IPS-15b (cell line): ENCODE results near the gene BNC2.

Experiments
- H3K27me3 ChIP-seq: one replicate; pipeline ENCODE4 v1.6.1; 2013; ENCODE audit warnings: low read length; ENCODE audit not compliant: control insufficient read depth, insufficient read depth
- H3K36me3 ChIP-seq: one replicate; pipeline ENCODE4 v1.6.1; 2013; ENCODE audit warnings: low read length; ENCODE audit not compliant: control insufficient read depth, insufficient read depth
- H3K4me1 ChIP-seq: one replicate; pipeline ENCODE4 v1.6.1; 2013; ENCODE audit warnings: mild to moderate bottlenecking, low read length; ENCODE audit not compliant: control insufficient read depth, insufficient read depth
- H3K4me3 ChIP-seq: one replicate; pipeline ENCODE4 v1.5.1; 2013; ENCODE audit warnings: low read depth, low read length
- H3K9ac ChIP-seq: one replicate; pipeline ENCODE4 v1.6.1; 2013; ENCODE audit warnings: low read depth, mild to moderate bottlenecking, low read length
- H3K9me3 ChIP-seq: one replicate; pipeline ENCODE4 v1.6.1; 2013; ENCODE audit warnings: mild to moderate bottlenecking, low read length; ENCODE audit not compliant: control insufficient read depth, insufficient read depth

Gene BNC2

GRCh38 chr9:16521868-16522411 is 348.5 kb downstream of the BNC2 start:
- Histone ChIP-seq H3K4me1 (peaks cover 29% of the 10 kb centered on the region), H3K9ac (no peak overlapping the region), H3K4me3 (no peak overlapping the region), H3K27me3 (no peaks in the 10 kb centered on the region), H3K36me3 (no peaks in the 10 kb centered on the region), H3K9me3 (no peaks in the 10 kb centered on the region)

GRCh38 chr9:16519001-16519400 is 351.5 kb downstream of the BNC2 start:
- no peaks in the 10 kb centered on the region for H3K9me3 ChIP-seq
- peaks cover 39% of the 10 kb centered on the region for H3K4me1 ChIP-seq
- H3K36me3 ChIP-seq = no peaks in the 10 kb centered on the region
- H3K9ac ChIP-seq = no peak overlapping the region
- H3K27me3 ChIP-seq = no peaks in the 10 kb centered on the region
- no peak overlapping the region for H3K4me3 ChIP-seq

GRCh38 chr9:16516891-16517290 is 353.6 kb downstream of the BNC2 start:
- Histone ChIP-seq H3K36me3 (no peaks in the 10 kb centered on the region), H3K27me3 (no peaks in the 10 kb centered on the region), H3K9me3 (no peaks in the 10 kb centered on the region), H3K9ac (no peak overlapping the region), H3K4me1 (peaks cover 43% of the 10 kb centered on the region), H3K4me3 (no peak overlapping the region)

GRCh38 chr9:16515879-16516301 is 354.6 kb downstream of the BNC2 start:
- H3K27me3 ChIP-seq = no peaks in the 10 kb centered on the region
- H3K9ac ChIP-seq = no peak overlapping the region
- no peaks in the 10 kb centered on the region for H3K9me3 ChIP-seq
- no peak overlapping the region for H3K4me3 ChIP-seq
- no peaks in the 10 kb centered on the region for H3K36me3 ChIP-seq
- peaks cover 43% of the 10 kb centered on the region for H3K4me1 ChIP-seq

GRCh38 chr9:16515207-16515606 is 355.3 kb downstream of the BNC2 start:
- no peak overlapping the region for H3K4me3 ChIP-seq
- no peak overlapping the region for H3K9ac ChIP-seq
- no peaks in the 10 kb centered on the region for H3K27me3 ChIP-seq
- no peaks in the 10 kb centered on the region for H3K36me3 ChIP-seq
- peaks cover 47% of the 10 kb centered on the region for H3K4me1 ChIP-seq
- no peaks in the 10 kb centered on the region for H3K9me3 ChIP-seq

GRCh38 chr9:16514131-16514530 is 356.3 kb downstream of the BNC2 start:
- H3K36me3 ChIP-seq = no peaks in the 10 kb centered on the region
- H3K4me1 ChIP-seq = peaks cover 38% of the 10 kb centered on the region
- H3K4me3 ChIP-seq = no peak overlapping the region
- H3K9ac ChIP-seq = no peak overlapping the region
- no peaks in the 10 kb centered on the region for H3K27me3 ChIP-seq
- H3K9me3 ChIP-seq = no peaks in the 10 kb centered on the region

GRCh38 chr9:16512281-16512680 is 358.2 kb downstream of the BNC2 start:
- Histone ChIP-seq H3K9ac (no peak overlapping the region), H3K27me3 (no peaks in the 10 kb centered on the region), H3K4me1 (peaks cover 34% of the 10 kb centered on the region), H3K9me3 (no peaks in the 10 kb centered on the region), H3K4me3 (no peak overlapping the region), H3K36me3 (no peaks in the 10 kb centered on the region)

GRCh38 chr9:16510482-16510881 is 360.0 kb downstream of the BNC2 start:
- Histone ChIP-seq H3K27me3 (no peaks in the 10 kb centered on the region), H3K4me3 (no peak overlapping the region), H3K9me3 (no peaks in the 10 kb centered on the region), H3K9ac (no peak overlapping the region), H3K4me1 (peaks cover 24% of the 10 kb centered on the region), H3K36me3 (no peaks in the 10 kb centered on the region)

GRCh38 chr9:16509997-16510396 is 360.5 kb downstream of the BNC2 start:
- H3K9me3 ChIP-seq = no peaks in the 10 kb centered on the region
- H3K4me1 ChIP-seq = peaks cover 23% of the 10 kb centered on the region
- H3K4me3 ChIP-seq = no peak overlapping the region
- no peaks in the 10 kb centered on the region for H3K36me3 ChIP-seq
- no peak overlapping the region for H3K9ac ChIP-seq
- H3K27me3 ChIP-seq = no peaks in the 10 kb centered on the region

GRCh38 chr9:16505199-16505598 is 365.3 kb downstream of the BNC2 start:
- Histone ChIP-seq H3K36me3 (no peaks in the 10 kb centered on the region), H3K27me3 (no peaks in the 10 kb centered on the region), H3K4me1 (peaks cover 4% of the 10 kb centered on the region), H3K9ac (no peak overlapping the region), H3K9me3 (no peaks in the 10 kb centered on the region), H3K4me3 (no peak overlapping the region)

- H3K36me3 ChIP-seq = no peaks in the 10 kb centered on the region
- no peaks in the 10 kb centered on the region for H3K9me3 ChIP-seq
- no peak overlapping the region for H3K4me3 ChIP-seq
- H3K27me3 ChIP-seq = no peaks in the 10 kb centered on the region
- H3K9ac ChIP-seq = no peak overlapping the region
- H3K4me1 ChIP-seq = peaks cover 3% of the 10 kb centered on the region
Measured at GRCh38 chr9:16501726-16502125, 368.7 kb downstream of the BNC2 start.

GRCh38 chr9:16501141-16501540 is 369.3 kb downstream of the BNC2 start:
- Histone ChIP-seq H3K9me3 (no peaks in the 10 kb centered on the region), H3K27me3 (no peaks in the 10 kb centered on the region), H3K9ac (no peak overlapping the region), H3K4me3 (no peak overlapping the region), H3K36me3 (no peaks in the 10 kb centered on the region), H3K4me1 (peaks cover 3% of the 10 kb centered on the region)
